ENCODE data around the gene TPM3. TPM values are rescaled to one million over a fixed set of nuclear protein-coding genes. Genes with fewer than 3 reads are reported as not detected.

The TPM3 gene
- polyA plus RNA-seq, 1 donor = 319 TPM

Other genes starting within 250 kb of the TPM3 start
- 39.7 TPM for gene DENND4B, start 245.4 kb downstream of the TPM3 start, polyA plus RNA-seq (ENCODE audit: insufficient read length)
- 23.3 TPM for gene CRTC2, start 233.5 kb downstream of the TPM3 start, polyA plus RNA-seq (ENCODE audit: insufficient read length)
- 43.9 TPM for gene SLC39A1, start 228.6 kb downstream of the TPM3 start, polyA plus RNA-seq (ENCODE audit: insufficient read length)
- gene CREB3L4, start 224.2 kb downstream of the TPM3 start, polyA plus RNA-seq (ENCODE audit: insufficient read length) = 16.1 TPM
- 72.1 TPM for gene JTB, start 214.4 kb downstream of the TPM3 start, polyA plus RNA-seq (ENCODE audit: insufficient read length)
- gene RAB13, start 205.8 kb downstream of the TPM3 start, polyA plus RNA-seq (ENCODE audit: insufficient read length) = 74.0 TPM
- 3,171 TPM for gene RPS27, start 201.3 kb downstream of the TPM3 start, polyA plus RNA-seq (ENCODE audit: insufficient read length)
- not detected for gene NUP210L, start 37.0 kb downstream of the TPM3 start, polyA plus RNA-seq (ENCODE audit: insufficient read length)
- not detected for gene CFAP141, start 14.2 kb upstream of the TPM3 start, polyA plus RNA-seq (ENCODE audit: insufficient read length)
- gene UBAP2L, start 28.9 kb upstream of the TPM3 start, polyA plus RNA-seq (ENCODE audit: insufficient read length) = 108 TPM
- gene HAX1, start 80.5 kb upstream of the TPM3 start, polyA plus RNA-seq (ENCODE audit: insufficient read length) = 67.5 TPM
- gene AQP10, start 129.0 kb upstream of the TPM3 start, polyA plus RNA-seq (ENCODE audit: insufficient read length) = not detected
- gene ATP8B2, start 133.4 kb upstream of the TPM3 start, polyA plus RNA-seq (ENCODE audit: insufficient read length) = 22.4 TPM
- gene IL6R, start 213.2 kb upstream of the TPM3 start, polyA plus RNA-seq (ENCODE audit: insufficient read length) = 7.7 TPM